Tibial nerve (tissue), 4 donors: ENCODE measurements around the gene DLGAP1.

ENCODE experiments used
- EP300 ChIP-seq, 2 donors: sonication (generic); formaldehyde crosslinking; IDR thresholded peaks; one replicate each; pipeline ENCODE4 v1.6.1; 2017; ENCODE audit warnings: antibody characterized with exemption in 2 of 2, mild to moderate bottlenecking in 1 of 2
- POLR2A ChIP-seq, 2 donors: fragments of 450-650 bp; IDR thresholded peaks; one replicate each; pipeline ENCODE4 v1.6.1; 2017; ENCODE audit warnings: antibody characterized with exemption in 2 of 2, mild to moderate bottlenecking in 2 of 2, moderate library complexity in 2 of 2
- TF ChIP-seq, protein P1 (sequence below), 5 experiments: fragments of 200-600 bp in 3 of 5; fragments of 450-650 bp in 2 of 5; sonication (generic) in 3 of 5; IDR thresholded peaks; one replicate each; pipeline ENCODE4 v1.5.1; 2016 to 2019; ENCODE audit warnings: antibody characterized with exemption in 5 of 5, mild to moderate bottlenecking in 3 of 5, moderate library complexity in 2 of 5

DNA sequence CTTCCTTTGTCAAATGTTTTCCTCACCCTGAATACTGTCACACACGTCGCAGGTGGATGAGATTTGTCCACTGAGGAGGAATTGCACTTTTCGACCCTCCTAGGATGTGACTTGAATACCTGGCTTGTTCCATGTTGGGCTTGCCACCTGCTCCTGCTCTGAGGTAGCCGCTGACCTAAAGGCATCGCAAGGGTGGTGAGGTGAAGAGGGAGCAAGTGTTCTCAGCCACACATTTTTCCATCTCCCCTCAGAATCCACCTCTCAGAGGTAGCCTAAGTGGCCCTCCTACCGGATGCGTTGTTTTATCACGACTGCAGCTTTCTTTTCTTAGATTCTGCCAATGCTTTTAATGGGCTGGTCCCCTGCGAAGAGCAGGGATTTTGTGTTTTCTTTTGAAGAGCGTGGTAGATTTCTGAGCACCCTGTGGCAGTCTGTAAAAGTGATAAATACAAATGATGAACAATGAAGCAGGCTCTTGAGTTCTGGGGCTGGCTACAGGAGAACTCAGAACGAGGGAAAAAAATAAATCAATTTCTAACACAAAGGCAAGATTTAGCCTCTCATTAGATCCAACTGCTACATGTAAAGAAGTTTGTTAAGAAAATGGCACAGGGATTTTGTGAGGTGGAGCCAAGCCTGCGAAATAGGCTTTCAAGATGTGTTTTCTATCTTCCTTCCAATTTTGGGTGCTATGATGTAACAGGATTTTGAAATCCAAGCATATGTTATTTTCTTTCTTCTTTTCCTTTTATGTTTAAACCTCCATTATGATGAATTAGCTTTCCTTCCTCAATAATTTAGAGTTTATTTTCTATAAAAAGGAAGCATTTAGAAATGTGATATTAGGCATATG, 618.4 kb downstream of the DLGAP1 start:
- TF ChIP-seq, protein P1, sequence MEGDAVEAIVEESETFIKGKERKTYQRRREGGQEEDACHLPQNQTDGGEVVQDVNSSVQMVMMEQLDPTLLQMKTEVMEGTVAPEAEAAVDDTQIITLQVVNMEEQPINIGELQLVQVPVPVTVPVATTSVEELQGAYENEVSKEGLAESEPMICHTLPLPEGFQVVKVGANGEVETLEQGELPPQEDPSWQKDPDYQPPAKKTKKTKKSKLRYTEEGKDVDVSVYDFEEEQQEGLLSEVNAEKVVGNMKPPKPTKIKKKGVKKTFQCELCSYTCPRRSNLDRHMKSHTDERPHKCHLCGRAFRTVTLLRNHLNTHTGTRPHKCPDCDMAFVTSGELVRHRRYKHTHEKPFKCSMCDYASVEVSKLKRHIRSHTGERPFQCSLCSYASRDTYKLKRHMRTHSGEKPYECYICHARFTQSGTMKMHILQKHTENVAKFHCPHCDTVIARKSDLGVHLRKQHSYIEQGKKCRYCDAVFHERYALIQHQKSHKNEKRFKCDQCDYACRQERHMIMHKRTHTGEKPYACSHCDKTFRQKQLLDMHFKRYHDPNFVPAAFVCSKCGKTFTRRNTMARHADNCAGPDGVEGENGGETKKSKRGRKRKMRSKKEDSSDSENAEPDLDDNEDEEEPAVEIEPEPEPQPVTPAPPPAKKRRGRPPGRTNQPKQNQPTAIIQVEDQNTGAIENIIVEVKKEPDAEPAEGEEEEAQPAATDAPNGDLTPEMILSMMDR (IDR thresholded peaks at IDR 0.05): no peak
- TF ChIP-seq EP300 (IDR thresholded peaks at IDR 0.05) (no peak), POLR2A (IDR thresholded peaks at IDR 0.05) (no peak)
